HL-60 (cell line): ENCODE measurements around the gene PARD3.

Experiments used
- TF ChIP-seq, protein P1 (sequence below): IDR thresholded peaks from one replicate; pipeline ENCODE4 v1.5.1; 2011; ENCODE audit warnings: low read length, control low read depth, inconsistent platforms; ENCODE audit not compliant: insufficient read depth
- TF ChIP-seq, protein P2 (sequence below): IDR thresholded peaks from 2 replicates; pipeline ENCODE4 v1.6.1; 2012; ENCODE audit warnings: low read depth; ENCODE audit not compliant: insufficient replicate concordance

DNA sequence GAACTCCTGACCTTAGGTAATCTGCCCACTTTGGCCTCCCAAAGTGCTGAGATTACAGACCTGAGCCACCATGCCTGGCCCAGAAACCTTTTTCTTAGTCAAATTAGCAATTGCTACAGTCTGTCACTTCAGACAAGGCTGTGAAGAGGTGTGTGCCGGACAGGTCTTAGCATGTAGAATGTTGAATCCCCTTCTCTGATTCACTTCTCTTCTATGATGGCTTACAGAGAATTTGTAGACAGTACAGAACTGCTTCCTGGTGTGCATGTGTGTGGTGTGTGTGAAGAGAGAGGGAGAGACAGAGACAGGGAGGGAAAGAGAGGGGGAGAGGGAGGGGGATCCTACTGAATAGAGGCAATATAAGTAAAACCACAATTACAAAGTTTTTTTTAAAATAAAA lies 150.4 kb downstream of the PARD3 start:
- TF ChIP-seq, protein P1, sequence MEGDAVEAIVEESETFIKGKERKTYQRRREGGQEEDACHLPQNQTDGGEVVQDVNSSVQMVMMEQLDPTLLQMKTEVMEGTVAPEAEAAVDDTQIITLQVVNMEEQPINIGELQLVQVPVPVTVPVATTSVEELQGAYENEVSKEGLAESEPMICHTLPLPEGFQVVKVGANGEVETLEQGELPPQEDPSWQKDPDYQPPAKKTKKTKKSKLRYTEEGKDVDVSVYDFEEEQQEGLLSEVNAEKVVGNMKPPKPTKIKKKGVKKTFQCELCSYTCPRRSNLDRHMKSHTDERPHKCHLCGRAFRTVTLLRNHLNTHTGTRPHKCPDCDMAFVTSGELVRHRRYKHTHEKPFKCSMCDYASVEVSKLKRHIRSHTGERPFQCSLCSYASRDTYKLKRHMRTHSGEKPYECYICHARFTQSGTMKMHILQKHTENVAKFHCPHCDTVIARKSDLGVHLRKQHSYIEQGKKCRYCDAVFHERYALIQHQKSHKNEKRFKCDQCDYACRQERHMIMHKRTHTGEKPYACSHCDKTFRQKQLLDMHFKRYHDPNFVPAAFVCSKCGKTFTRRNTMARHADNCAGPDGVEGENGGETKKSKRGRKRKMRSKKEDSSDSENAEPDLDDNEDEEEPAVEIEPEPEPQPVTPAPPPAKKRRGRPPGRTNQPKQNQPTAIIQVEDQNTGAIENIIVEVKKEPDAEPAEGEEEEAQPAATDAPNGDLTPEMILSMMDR: no peak
- TF ChIP-seq, protein P2, sequence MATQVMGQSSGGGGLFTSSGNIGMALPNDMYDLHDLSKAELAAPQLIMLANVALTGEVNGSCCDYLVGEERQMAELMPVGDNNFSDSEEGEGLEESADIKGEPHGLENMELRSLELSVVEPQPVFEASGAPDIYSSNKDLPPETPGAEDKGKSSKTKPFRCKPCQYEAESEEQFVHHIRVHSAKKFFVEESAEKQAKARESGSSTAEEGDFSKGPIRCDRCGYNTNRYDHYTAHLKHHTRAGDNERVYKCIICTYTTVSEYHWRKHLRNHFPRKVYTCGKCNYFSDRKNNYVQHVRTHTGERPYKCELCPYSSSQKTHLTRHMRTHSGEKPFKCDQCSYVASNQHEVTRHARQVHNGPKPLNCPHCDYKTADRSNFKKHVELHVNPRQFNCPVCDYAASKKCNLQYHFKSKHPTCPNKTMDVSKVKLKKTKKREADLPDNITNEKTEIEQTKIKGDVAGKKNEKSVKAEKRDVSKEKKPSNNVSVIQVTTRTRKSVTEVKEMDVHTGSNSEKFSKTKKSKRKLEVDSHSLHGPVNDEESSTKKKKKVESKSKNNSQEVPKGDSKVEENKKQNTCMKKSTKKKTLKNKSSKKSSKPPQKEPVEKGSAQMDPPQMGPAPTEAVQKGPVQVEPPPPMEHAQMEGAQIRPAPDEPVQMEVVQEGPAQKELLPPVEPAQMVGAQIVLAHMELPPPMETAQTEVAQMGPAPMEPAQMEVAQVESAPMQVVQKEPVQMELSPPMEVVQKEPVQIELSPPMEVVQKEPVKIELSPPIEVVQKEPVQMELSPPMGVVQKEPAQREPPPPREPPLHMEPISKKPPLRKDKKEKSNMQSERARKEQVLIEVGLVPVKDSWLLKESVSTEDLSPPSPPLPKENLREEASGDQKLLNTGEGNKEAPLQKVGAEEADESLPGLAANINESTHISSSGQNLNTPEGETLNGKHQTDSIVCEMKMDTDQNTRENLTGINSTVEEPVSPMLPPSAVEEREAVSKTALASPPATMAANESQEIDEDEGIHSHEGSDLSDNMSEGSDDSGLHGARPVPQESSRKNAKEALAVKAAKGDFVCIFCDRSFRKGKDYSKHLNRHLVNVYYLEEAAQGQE: no peak
